GM18507 (cell line): Measurements from ENCODE around the gene REEP3.

Experiments used
- DNase-seq: peaks from one replicate; pipeline ENCODE4 v3.0.0; 2011; ENCODE audit warnings: low read depth; ENCODE audit not compliant: insufficient read length; ENCODE audit errors: extremely low spot score
- FAIRE-seq: peaks from 2 replicates; lab custom pipeline; 2011; peaks lifted over from hg19 to GRCh38; lab: Jason Lieb, UNC

REEP3 gene

DNA sequence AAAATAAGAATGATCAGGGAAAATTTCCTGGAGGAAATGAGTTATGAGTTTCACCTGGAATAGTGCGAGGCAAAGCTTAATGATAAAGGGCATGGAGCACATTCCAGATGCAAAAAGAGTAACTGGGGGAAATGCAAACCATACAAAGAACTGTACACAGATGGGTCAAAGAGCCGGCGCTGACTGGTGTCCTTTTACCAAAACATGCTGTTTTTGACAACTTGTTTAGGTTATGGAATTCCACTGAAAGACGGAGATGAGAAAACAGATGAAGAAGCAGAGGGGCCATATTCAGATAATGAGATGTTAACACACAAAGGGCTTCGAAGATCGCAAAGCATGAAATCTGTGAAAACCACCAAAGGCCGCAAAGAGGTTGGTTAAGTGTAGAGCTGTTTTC, 98.2 kb downstream of the REEP3 start:
- DNase-seq (no peak), FAIRE-seq (no peak)

DNA sequence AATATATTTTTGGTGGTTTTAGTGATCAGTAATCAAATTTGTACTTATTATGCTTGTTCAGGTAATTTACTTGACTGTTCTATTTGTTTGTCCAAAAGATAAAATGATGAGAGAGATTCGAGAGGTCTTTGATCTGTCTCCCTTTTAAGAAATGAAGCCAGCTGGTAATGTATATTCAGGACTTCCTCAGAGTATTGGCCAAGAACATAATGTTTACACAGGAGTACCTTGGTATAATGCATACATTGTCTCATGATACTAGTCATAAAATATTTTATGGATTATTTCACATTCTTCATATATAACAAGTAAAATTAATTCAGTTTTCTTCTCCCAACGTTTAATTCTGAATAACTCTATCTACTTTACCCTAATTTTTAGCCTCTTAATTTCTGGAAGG, 100.9 kb downstream of the REEP3 start:
- DNase-seq (no peak), FAIRE-seq (no peak)

DNA sequence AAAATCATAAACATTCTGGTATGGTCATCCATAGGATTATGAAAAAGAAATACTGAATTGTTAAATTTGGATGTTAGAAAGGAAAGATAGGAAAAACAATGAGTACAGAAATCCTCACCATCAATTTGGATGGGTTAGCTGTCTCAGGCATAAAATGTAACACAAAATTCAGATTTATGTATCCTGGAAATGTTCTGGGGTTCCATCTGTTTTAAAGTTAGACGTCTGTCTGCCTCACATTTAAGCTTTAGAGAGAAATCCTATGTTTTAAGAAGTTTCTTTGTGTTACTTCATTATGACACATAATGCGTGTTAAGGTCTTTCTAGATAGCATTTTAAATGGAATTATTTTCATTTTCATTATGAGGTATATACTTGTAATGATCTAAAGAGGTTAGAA, 103.5 kb downstream of the REEP3 start:
- no peak for FAIRE-seq
- DNase-seq = no peak

DNA sequence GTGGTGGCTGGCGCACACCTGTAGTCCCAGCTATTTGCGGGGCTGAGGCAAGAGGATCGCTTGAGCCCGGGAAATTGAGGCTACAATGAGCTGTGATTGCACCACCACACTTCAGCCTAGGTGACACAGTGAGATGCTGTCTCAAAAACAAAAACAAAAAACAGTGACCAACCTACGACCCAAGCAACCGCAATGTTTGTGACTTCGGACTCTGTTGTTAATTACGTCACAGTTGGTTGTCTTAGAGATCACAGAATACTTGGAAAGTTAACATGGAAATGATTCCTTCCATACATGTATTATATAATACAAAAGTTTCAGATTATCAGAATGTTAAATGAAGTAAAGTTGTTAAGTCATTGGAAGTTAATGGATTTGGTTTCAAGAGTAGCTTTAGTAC, 106.2 kb downstream of the REEP3 start:
- FAIRE-seq (no peak), DNase-seq (no peak)

DNA sequence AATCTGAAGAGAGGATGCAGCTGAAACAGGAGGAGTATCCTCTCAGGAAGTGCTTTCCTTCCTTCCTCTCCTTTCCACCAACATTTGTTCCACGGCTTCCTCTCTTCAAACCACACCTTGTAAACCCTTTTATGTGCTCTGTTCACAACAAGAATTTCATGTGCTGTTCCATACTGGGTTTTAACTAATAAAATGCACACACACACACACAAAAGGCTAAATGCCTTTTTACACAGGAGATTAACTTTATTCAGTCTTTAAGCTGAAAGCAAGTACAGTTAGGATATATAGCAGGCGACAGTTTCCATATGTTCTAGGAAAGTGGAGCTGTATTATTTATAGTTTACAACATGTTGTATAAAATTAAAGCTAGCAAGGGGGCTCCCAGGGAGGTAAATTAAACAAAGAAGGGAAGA, 106.7 kb downstream of the REEP3 start:
- FAIRE-seq = peak; percentile 45
- no peak for DNase-seq

GRCh38 chr10:63628526-63629362, 107.5 kb downstream of the REEP3 start:
- no peak for FAIRE-seq
- DNase-seq = peak; percentile 18

- peak; percentile 80 for FAIRE-seq
- peak; percentile 48 for DNase-seq
These were observed 108.3 kb downstream of the REEP3 start for GRCh38 chr10:63629363-63630084.

GRCh38 chr10:63630085-63630930, 109.1 kb downstream of the REEP3 start:
- peak; percentile 69 for FAIRE-seq
- DNase-seq = peak; percentile 62

GRCh38 chr10:63630931-63631680, 109.9 kb downstream of the REEP3 start:
- DNase-seq (no peak), FAIRE-seq (no peak)

DNA sequence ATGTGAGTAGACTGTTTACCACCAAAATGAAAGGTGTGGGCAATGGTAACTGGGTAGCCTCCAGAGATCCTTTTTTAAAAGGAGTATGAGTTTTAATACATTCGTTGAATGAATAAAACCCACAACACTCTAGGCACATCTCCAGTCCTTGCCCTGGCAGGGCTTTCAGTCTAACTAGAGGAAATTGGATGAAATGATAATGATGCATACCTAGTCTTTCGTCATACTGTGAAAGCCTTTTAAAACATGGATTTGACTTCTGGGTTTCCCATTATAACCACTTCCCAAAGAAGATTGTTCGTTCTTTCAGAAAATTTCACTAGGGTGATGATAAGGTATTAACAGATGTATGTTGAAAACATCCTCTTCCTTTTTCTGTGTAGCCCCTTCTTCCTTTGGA, 110.8 kb downstream of the REEP3 start:
- DNase-seq = no peak
- no peak for FAIRE-seq

DNA sequence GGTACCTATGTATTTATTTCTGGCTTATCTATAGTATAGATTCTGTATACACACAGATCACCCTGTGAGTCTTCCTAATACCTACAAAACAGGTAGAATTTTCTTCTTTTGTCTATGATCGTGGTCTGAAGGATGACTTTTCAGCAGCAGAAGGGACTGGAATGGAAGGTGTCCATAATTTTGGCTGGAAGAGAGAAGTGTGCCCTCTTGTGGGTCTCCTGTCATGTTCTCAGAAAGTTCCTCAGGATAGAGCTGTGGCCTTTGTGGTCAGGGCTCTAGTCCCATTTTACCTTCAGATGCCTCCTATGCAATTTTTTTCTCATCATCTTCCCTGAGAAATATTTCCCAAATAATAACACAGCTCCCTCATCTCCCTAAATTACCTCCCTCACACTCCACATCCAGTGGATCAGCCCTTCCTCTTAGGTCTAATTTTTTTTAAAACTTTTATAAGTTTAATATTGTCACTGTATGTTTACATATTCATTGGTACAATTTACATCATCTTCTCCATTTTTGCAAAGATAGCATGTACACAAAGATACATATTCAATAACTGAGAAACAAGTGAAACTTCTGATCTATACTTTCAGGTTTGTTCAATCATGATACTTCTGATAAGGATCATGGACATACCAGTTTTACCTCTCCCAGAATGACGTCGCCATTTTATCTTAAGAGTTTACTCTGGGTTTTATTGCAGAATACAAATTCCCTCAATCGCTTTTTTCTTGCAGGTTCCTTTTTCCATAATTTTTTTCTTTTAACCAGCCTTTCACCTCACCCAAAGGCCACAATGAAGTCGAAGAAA, 112.7 kb downstream of the REEP3 start:
- FAIRE-seq = no peak
- no peak for DNase-seq

- no peak for FAIRE-seq
- DNase-seq = no peak
These were observed 113.4 kb downstream of the REEP3 start for GRCh38 chr10:63634488-63635065.

- FAIRE-seq (no peak), DNase-seq (no peak)
These were observed 115.6 kb downstream of the REEP3 start for GRCh38 chr10:63636812-63637211.

- no peak for DNase-seq
- FAIRE-seq = no peak
These were observed 116.7 kb downstream of the REEP3 start for GRCh38 chr10:63637901-63638327.

DNA sequence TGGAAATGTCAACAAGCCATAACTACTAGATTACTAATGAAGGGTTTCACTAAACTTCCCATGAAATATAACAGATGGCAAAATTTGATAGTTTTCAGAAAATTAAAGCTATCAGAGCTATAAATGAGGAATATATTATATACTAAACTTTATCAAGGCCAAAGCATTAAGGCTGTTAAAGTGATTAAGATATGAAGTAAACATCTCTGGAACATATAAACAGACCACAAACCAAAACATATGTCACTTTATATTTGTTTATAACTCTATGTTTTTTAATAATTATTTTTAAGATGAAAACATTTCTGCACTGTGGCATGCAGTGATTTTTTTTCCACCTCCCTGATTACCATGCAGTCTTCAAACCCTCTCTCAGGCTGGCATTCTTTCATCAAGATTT, 120.2 kb downstream of the REEP3 start:
- FAIRE-seq (no peak), DNase-seq (no peak)

DNA sequence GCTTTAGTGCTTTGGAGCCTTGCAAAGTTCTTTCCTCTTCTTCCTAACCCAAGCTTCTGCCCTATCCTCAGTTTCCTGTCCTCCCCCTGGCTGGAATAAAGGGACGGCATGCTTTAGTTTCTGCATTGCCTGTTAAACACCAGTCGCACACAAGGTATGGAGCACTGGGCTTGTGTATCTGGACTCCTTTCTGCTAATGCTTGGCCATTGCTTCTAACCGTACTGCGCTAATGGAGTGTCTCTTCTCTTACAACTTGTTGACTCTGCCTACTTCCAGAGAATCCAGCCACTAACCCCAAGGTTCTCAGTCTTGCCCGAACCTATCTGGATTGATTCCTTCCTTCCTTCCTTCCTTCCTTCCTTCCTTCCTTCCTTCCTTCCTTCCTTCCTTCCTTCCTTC, 120.6 kb downstream of the REEP3 start:
- FAIRE-seq (no peak), DNase-seq (no peak)

DNA sequence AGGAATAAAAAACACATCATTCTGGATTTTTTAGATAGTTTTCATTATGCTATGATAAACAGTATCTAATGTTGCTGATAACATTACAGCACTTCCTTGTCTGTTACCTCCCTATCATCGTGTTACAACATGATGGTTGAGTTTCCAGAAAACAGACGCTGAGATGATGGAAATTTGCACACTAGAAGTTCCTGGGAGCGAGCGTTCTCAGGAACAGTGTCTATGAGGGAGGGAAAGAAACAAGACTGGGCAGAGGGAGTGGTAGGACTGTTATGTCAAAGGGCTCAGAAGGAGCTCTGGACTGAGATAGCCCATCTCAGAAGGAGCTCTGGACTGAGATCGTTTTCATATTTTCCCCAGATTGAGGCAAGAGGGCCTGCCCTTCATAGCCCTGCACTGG, 121.6 kb downstream of the REEP3 start:
- no peak for DNase-seq

DNA sequence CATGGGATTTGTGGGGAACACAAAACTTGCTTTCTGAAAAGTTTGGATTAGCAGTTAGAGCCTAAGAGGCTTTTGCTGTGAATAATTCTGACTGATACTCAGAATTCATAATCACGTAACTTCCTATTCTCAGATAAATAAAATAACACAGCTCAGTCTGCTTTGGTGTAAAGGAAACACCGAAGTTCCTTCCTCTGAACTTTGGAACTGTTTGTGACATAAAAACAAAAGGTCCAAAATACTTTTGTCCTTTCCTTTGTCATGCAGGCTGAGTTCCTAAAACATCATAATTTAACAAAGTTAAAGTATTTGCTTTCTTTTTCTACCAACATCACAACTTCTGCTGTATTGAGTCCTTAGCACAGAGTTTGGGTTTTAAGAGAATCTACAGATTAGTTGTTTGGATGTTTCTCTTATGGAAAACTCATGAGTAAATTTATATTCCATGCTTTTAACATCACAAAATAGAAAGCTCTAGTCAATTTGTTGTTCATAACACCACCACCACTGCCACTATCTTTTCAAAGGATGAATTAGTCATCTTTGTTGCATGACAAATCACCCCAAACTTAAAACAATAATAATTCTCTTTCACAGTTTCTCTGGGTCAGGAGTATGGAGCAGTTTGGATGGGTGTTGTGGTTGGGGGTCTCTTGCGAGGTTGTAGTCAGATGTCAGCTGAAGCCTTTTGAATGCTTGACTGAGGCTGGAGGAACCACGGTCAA, 123.4 kb downstream of the REEP3 start:
- no peak for FAIRE-seq

More for the DNA sequence above, 121.6 kb downstream of the REEP3 start:
- no peak for FAIRE-seq

More for the DNA sequence above, 123.4 kb downstream of the REEP3 start:
- DNase-seq = no peak
